GM19328 (cell line): Measurements from ENCODE around the gene CDK2AP2.
"Not testable (repeated sequence)": the region's sequence is repeated elsewhere in the genome, so short reads cannot be mapped to it uniquely, and the experiment has no call there.

ENCODE experiments used
- ATAC-seq: cut with Tn5 transposase; IDR thresholded peaks from one replicate; pipeline ENCODE4 v1.9.1; 2021; ENCODE audit warnings: mild to moderate bottlenecking, moderate library complexity; ENCODE audit not compliant: unreplicated experiment

The CDK2AP2 gene

DNA sequence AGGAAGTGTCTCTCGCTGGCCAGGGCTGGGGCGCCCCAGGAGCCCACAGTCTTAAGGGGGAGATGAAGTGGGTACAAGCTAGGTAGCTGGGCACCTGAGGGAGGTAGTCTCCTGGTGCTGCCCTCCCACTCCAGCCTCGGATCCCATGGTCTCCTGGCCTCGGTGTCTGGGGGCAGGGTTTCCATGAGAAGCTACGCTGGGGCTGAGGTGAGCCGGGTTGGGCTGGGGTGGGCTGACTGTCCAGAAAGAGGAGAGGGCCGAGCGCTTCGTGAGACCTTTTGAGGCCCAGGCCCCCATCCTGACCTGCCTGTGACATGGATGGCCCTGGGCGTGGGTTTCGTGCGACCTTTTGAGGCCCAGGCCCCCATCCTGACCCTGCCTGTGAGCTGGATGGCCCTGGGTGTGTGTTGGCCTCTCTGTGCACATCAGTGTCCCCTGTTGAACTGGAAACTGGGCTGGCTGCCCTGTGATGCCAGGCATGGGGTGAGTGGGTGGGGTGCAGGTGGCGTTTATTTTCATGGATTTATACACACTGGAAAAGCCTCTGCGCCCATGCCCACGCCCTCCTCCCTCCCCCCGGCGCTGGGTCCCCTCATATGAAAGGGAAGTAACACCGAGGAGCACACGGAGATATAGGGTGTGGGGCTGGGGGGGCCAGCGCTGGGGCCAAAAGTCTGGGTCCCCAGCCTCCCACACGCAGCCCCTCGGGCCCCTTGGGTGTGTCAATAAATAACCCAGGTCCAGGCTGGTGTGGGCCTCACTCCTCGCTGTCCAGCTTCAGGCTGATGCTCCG lies 16.5 kb downstream of the CDK2AP2 start:
- ATAC-seq: no peak

DNA sequence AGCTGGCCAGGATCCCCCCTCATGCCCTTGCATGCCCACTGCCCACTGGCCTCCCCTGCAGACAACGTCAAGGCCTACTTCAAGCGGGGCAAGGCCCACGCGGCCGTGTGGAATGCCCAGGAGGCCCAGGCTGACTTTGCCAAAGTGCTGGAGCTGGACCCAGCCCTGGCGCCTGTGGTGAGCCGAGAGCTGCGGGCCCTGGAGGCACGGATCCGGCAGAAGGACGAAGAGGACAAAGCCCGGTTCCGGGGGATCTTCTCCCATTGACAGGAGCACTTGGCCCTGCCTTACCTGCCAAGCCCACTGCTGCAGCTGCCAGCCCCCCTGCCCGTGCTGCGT lies 17.3 kb downstream of the CDK2AP2 start:
- ATAC-seq: no peak

DNA sequence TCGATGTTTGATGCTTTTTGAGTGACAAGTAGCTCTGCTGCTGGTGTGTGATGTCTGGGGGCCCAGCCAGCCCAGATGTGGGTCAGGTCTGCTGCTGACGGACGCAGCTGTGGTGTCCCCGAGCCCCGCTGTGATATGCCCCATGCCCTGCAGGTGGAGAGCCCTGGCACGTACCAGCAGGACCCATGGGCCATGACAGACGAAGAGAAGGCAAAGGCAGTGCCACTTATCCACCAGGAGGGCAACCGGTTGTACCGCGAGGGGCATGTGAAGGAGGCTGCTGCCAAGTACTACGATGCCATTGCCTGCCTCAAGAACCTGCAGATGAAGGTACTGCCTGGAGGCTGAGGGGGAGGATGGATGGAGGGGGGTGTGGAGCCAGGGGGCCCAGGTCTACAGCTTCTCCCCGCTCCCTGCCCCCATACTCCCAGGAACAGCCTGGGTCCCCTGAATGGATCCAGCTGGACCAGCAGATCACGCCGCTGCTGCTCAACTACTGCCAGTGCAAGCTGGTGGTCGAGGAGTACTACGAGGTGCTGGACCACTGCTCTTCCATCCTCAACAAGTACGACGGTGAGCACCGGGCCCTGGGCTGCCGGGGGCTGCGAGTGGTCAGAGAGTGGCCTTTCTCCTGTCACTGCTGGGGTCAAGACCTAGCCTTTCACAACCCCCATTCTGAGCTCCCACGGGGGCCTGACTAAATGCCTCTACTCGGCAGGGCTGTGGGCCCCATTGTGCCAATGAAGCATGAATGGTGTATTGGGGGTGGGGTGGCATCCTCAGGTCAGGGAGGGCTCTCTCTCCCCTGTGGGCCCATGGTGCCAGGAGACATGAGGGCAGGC lies 17.9 kb downstream of the CDK2AP2 start:
- ATAC-seq: no peak

GRCh38 chr11:67489203-67489884 lies 18.6 kb downstream of the CDK2AP2 start:
- no peak for ATAC-seq

DNA sequence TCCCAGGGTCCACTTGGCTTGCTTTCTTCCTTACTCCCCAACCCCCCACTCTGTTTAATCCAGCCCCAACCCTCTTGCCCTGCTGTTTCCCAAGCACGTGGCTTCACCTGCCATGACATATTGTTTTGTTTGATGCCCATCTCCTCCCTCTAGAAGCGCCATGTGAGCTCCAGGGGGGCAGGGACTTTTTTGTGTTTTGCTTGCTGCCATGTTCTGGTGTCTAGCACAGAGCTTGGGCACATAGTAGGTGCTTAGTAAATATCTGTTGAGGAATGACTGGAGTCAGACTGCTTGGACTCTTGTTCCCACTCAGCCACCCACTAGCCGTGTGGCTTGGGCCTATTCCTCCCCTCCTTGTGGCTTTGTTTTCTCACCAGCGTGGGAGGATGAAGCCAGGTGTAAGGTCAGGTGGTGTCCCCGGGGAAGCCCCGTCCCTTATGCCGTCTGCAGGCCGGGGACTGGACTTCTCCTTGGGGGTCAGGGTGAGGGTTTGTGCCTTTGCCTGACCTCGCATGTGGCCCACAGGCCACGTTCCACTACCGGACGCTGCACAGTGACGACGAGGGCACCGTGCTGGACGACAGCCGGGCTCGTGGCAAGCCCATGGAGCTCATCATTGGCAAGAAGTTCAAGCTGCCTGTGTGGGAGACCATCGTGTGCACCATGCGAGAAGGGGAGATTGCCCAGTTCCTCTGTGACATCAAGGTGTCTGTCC lies 21.3 kb downstream of the CDK2AP2 start:
- peak; percentile 37 for ATAC-seq

DNA sequence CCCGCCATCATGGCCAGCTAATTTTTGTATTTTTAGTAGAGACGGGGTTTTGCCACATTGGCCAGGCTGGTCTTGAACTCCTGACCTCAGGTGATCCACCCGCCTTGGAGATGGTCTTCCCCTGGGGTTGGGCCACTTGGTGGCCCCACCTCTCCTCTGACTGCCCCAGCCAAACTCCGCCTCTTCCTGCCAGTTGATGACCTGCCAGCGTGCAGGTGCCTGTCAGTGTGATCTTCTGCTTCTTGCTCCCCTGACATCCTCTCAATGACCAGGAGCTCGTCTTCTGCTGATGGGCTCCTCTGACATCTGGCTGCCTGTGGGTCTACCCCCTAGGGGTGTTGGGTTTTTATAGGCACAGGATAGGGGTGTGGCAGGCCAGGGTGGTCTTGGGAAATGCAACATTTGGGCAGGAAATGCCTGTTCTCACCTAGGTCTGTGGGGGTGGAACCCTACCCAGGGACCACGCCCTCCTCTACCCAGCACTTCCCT lies 22.0 kb downstream of the CDK2AP2 start:
- not testable (repeated sequence) for ATAC-seq

DNA sequence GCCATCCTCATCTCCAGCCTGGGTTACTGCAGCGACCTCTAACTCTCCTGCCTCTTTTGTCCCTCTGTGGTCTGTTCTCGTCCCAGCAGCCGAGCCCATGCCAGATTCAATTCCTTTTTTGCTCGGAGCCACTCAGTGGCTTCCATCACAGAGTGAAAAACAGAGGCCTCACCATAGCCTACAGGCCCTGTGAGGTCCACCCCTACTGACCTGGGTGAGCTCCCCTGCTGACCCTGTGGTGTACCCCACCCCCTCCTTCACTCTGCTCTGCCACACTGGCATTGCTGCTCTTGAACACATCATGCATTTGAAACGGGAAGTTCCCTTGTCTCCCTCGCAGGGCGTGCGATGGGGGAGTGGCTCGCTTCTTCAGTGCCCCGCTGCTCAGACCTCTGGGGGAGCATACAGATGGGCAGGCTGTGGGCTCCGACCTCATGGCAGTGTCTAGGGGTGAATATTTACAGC lies 23.1 kb downstream of the CDK2AP2 start:
- ATAC-seq: no peak

DNA sequence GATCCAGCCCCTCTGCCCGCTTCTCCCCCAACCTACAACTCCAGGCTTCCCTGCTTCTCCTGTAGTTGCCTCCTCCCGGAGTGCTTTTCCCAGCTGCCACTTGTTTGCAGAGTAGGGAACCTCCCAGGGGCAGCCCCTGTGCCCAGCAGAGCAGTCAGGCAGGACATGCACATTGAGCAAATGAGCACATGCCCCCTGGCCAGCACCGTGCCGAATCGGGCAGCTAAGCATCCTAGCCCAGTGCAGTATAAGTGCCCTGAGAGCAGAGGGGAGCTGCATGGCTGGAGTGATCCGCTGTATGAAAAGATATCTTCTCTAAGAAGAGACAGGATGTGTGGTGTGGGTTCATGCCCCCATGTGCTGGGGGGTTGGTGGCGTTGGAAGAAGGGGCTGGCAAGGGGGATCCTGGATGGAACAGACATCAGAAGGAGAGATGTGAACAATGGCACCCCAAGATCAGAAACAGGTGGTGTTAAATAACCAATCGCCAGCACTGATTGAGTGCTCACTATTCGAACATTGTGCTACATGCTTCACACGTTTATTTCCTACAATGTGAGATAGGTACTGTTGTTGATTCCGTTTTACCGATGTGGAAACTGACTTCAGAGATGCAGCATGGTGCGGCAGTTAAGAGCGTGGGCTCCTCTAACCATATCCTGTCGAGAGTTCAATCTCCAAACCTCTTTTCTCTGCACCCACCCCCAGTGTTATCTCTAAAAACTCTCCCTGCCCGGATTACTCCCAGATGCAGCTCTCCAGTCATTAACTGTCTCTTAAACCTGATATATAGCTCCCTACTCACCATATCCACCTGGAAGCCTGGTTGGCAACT lies 23.9 kb downstream of the CDK2AP2 start:
- ATAC-seq: no peak

- ATAC-seq: peak; percentile 59
Measured at GRCh38 chr11:67482827-67483798, 24.8 kb downstream of the CDK2AP2 start, which contains the start of gene AIP. Gene AIP, plus strand, starts transcription at chr11:67483026. Its CDS starts 133 bp downstream, at chr11:67483159.

- peak; percentile 11 for ATAC-seq
Measured at GRCh38 chr11:67482275-67482826, 25.6 kb downstream of the CDK2AP2 start.

DNA sequence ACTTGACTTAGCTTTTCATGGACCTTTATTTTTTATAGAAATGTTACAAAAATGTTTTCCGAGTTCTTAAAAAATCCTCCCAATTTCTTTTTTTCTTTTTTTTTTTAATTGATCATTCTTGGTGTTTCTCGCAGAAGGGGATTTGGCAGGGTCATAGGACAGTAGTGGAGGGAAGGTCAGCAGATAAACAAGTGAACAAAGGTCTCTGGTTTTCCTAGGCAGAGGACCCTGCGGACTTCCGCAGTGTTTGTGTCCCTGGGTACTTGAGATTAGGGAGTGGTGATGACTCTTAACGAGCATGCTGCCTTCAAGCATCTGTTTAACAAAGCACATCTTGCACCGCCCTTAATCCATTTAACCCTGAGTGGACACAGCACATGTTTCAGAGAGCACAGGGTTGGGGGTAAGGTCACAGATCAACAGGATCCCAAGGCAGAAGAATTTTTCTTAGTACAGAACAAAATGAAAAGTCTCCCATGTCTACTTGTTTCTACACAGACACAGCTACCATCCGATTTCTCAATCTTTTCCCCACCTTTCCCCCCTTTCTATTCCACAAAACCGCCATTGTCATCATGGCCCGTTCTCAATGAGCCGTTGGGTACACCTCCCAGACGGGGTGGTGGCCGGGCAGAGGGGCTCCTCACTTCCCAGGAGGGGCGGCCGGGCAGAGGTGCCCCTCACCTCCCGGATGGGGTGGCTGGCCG lies 30.5 kb downstream of the CDK2AP2 start:
- ATAC-seq: not testable (repeated sequence)

- ATAC-seq: not testable (repeated sequence)
Measured at GRCh38 chr11:67476692-67477091, 31.3 kb downstream of the CDK2AP2 start.

DNA sequence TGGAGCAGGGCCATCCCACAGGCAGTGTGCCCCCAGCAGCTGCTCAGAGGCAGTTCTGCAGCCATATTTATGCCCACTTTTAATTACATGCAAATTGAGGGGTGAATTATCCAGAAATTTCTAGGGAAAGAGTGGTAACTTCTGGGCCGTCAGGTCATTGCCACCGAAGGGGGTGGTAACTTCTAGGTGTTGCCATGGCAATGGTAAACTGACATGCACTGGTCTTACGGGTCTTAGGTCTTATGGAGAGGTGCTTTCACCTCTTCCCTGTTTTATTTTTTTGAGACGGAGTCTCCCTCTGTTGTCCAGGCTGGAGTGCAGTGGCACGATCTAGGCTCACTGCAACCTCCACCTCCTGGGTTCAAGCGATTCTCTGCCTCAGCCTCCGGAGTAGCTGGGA lies 35.1 kb downstream of the CDK2AP2 start:
- ATAC-seq: no peak

DNA sequence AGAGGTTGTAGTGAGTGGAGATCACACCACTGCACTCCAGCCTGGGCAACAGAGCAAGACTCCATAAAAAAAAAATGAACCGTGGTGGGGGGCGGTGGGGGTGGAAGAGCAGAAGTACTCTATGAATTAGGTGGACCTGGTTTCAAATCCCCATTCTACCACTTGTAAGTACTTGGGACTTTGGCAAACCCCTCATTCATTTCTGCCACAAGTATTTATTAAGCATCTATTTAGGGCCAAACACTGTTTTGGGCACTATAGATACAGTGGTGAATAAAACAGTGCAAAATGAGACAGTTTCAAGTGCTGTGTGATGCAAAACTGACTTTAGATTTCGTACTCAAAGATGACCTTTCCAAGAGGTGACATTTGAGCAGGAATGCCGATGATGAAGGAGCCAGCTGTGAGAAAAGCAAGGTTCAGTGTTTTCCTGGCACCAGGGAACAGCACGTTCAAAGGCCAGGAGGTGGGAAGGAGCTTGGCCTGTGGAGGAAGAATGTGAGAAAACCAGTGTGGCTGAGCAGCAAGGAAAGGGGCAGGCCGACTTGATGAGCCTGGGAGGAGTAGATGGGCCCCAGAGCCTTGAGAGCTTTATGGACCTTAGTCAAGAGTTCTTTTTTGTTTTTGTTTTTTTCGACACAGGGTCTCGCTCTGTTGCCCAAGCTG lies 37.5 kb downstream of the CDK2AP2 start:
- ATAC-seq: no peak

- no peak for ATAC-seq
Measured at GRCh38 chr11:67469508-67469811, 38.5 kb downstream of the CDK2AP2 start.

DNA sequence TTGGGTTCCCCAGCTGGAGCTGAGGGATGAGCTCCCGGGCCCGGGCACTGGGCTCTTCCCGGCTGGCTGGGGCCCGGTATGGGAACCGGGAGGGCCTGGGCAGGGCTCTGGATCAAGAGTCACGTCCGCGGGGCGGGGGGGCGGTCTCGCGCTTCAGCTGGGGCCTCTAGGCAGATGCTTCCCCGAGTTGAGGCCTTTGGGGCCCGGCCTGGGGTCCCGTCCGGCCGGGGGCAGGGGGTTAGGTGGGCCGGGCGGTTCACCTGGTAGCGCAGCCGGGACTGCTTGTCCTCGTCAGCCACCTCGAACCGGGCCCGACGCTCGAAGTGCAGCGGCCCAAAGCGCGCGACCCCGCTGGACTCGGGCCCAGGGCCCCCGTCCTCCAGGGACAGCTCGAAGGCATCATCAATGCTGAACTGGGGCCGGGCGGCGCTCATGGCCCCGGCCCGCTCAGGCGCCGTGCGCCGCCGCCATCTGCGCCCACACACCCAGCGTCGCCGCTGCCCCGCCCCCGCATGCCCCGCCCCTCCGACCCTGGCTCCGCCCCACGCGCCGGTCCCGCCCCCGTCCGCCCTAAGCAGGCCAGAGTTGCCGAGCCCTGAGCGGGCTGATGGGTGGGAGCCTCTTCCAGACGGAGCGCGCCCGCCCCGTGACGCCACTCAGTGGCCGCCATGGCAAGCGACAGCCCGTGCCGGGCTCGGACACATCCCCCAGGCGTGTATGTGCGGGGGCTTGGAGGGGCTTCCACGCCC lies 39.0 kb downstream of the CDK2AP2 start, which contains the start of gene TMEM134:
TMEM134 (minus strand) TSS at position 493 of the 749 bp plus-strand sequence; CDS start at position 434, 59 bp downstream.
- peak; percentile 72 for ATAC-seq

- no peak for ATAC-seq
Measured at GRCh38 chr11:67468456-67468758, 39.6 kb downstream of the CDK2AP2 start.
